ENCODE measurements around the gene TCTN1. TPM values are rescaled to one million over a fixed set of nuclear protein-coding genes. Genes with fewer than 3 reads are reported as not detected.
A peak's percentile ranks its signal among the peaks of the same experiment; 100 is the strongest.

The TCTN1 gene
- total and polyA plus RNA-seq, 2 of the 13 experiments (the other 11 are each of a cell fraction or from before 2014, with no cell fraction given): 13.6 to 16.0 TPM

DNA sequence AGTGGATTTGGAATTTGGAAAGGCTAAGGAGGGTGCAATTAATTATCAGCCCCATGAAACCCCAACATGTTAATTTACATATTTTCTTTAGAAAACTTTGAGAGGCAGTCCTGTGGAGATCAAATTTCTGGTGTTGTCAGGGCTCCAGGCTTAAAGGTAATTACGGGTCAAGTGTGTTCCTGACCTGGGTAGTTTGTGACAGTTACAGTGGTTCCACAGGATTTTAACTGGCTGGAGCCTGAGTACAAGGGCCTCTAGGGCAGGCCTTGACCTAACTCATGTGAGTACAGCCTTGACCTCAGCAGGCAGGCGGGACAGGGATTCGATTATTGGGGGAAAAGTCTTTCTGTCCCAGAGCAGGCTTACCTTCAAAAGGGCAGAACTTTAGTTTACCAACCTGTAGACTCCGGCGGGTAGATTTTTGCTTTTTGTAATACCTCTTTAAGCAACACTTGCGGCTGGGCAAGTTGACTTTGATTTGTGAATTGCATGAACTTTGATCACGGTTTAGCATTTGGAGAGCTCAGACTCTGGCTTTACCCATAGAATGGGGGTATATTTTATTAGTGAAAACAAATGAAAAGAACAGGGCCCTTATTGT lies 22.4 kb upstream of the TCTN1 start (continued):
- TF ChIP-seq, protein P1, sequence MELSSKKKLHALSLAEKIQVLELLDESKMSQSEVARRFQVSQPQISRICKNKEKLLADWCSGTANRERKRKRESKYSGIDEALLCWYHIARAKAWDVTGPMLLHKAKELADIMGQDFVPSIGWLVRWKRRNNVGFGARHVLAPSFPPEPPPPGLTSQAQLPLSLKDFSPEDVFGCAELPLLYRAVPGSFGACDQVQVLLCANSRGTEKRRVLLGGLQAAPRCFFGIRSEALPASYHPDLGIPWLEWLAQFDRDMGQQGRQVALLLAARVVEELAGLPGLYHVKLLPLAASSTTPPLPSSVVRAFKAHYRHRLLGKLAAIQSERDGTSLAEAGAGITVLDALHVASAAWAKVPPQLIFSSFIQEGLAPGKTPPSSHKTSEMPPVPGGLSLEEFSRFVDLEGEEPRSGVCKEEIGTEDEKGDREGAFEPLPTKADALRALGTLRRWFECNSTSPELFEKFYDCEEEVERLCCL (CRISPR knock-in tag; IDR thresholded peaks at IDR 0.05; ENCODE audit: borderline replicate concordance): no peak
- no peak for TF ChIP-seq CBX1 (IDR thresholded peaks at IDR 0.05; ENCODE audit: low read depth)
- TF ChIP-seq, protein P2, sequence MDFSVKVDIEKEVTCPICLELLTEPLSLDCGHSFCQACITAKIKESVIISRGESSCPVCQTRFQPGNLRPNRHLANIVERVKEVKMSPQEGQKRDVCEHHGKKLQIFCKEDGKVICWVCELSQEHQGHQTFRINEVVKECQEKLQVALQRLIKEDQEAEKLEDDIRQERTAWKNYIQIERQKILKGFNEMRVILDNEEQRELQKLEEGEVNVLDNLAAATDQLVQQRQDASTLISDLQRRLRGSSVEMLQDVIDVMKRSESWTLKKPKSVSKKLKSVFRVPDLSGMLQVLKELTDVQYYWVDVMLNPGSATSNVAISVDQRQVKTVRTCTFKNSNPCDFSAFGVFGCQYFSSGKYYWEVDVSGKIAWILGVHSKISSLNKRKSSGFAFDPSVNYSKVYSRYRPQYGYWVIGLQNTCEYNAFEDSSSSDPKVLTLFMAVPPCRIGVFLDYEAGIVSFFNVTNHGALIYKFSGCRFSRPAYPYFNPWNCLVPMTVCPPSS (IDR thresholded peaks at IDR 0.05): no peak
- TF ChIP-seq, protein P3, sequence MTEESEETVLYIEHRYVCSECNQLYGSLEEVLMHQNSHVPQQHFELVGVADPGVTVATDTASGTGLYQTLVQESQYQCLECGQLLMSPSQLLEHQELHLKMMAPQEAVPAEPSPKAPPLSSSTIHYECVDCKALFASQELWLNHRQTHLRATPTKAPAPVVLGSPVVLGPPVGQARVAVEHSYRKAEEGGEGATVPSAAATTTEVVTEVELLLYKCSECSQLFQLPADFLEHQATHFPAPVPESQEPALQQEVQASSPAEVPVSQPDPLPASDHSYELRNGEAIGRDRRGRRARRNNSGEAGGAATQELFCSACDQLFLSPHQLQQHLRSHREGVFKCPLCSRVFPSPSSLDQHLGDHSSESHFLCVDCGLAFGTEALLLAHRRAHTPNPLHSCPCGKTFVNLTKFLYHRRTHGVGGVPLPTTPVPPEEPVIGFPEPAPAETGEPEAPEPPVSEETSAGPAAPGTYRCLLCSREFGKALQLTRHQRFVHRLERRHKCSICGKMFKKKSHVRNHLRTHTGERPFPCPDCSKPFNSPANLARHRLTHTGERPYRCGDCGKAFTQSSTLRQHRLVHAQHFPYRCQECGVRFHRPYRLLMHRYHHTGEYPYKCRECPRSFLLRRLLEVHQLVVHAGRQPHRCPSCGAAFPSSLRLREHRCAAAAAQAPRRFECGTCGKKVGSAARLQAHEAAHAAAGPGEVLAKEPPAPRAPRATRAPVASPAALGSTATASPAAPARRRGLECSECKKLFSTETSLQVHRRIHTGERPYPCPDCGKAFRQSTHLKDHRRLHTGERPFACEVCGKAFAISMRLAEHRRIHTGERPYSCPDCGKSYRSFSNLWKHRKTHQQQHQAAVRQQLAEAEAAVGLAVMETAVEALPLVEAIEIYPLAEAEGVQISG (CRISPR knock-in tag; IDR thresholded peaks at IDR 0.05): peak; percentile 64
- TF ChIP-seq NFE2L2 (IDR thresholded peaks at IDR 0.05; ENCODE audit: low read length): no peak
- TF ChIP-seq, protein P4, sequence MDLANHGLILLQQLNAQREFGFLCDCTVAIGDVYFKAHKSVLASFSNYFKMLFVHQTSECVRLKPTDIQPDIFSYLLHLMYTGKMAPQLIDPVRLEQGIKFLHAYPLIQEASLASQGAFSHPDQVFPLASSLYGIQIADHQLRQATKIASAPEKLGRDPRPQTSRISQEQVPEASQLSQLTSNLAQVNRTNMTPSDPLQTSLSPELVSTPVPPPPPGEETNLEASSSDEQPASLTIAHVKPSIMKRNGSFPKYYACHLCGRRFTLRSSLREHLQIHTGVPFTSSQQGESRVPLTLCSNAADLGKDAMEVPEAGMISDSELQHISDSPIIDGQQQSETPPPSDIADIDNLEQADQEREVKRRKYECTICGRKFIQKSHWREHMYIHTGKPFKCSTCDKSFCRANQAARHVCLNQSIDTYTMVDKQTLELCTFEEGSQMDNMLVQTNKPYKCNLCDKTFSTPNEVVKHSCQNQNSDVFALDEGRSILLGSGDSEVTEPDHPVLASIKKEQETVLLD (CRISPR knock-in tag; IDR thresholded peaks at IDR 0.05; ENCODE audit: low read depth): no peak
- TF ChIP-seq, protein P5, sequence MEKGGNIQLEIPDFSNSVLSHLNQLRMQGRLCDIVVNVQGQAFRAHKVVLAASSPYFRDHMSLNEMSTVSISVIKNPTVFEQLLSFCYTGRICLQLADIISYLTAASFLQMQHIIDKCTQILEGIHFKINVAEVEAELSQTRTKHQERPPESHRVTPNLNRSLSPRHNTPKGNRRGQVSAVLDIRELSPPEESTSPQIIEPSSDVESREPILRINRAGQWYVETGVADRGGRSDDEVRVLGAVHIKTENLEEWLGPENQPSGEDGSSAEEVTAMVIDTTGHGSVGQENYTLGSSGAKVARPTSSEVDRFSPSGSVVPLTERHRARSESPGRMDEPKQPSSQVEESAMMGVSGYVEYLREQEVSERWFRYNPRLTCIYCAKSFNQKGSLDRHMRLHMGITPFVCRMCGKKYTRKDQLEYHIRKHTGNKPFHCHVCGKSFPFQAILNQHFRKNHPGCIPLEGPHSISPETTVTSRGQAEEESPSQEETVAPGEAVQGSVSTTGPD (CRISPR knock-in tag; IDR thresholded peaks at IDR 0.05): no peak
- no peak for TF ChIP-seq EEA1 (CRISPR knock-in tag; IDR thresholded peaks at IDR 0.05; ENCODE audit: borderline replicate concordance)
- TF ChIP-seq SOX13 (IDR thresholded peaks at IDR 0.05): peak; percentile 56; the same call in 1 of the 2 replicates
- TF ChIP-seq SOX13 (CRISPR knock-in tag; conservative IDR thresholded peaks at IDR 0.05 in 1 of 2, IDR thresholded peaks at IDR 0.05 in 1 of 2): peak in 1 of 2 experiments; percentile 86; a peak in 2 of 4 replicates
- TF ChIP-seq, protein P6, sequence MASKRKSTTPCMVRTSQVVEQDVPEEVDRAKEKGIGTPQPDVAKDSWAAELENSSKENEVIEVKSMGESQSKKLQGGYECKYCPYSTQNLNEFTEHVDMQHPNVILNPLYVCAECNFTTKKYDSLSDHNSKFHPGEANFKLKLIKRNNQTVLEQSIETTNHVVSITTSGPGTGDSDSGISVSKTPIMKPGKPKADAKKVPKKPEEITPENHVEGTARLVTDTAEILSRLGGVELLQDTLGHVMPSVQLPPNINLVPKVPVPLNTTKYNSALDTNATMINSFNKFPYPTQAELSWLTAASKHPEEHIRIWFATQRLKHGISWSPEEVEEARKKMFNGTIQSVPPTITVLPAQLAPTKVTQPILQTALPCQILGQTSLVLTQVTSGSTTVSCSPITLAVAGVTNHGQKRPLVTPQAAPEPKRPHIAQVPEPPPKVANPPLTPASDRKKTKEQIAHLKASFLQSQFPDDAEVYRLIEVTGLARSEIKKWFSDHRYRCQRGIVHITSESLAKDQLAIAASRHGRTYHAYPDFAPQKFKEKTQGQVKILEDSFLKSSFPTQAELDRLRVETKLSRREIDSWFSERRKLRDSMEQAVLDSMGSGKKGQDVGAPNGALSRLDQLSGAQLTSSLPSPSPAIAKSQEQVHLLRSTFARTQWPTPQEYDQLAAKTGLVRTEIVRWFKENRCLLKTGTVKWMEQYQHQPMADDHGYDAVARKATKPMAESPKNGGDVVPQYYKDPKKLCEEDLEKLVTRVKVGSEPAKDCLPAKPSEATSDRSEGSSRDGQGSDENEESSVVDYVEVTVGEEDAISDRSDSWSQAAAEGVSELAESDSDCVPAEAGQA (IDR thresholded peaks at IDR 0.05; ENCODE audit: low read depth): no peak
- TF ChIP-seq, protein P6 (CRISPR knock-in tag; IDR thresholded peaks at IDR 0.05; ENCODE audit: borderline replicate concordance): no peak
- TF ChIP-seq ZNF891 (CRISPR knock-in tag; IDR thresholded peaks at IDR 0.05): no peak
- TF ChIP-seq GATAD2A (CRISPR knock-in tag; IDR thresholded peaks at IDR 0.05): peak; percentile 84
- no peak for TF ChIP-seq ZNF382 (CRISPR knock-in tag; IDR thresholded peaks at IDR 0.05; ENCODE audit: borderline replicate concordance)
